AG04449 (cell line): ENCODE results near the gene ZNF100.
"Not testable (repeated sequence)": the region's sequence is repeated elsewhere in the genome, so short reads cannot be mapped to it uniquely, and the experiment has no call there.

ENCODE experiments used
- CTCF ChIA-PET: fragments of 350-600 bp; formaldehyde crosslinking; extraction: SDS; loops from one replicate; lab custom pipeline; 2021; ENCODE audit warnings: antibody characterized with exemption; lab: Yijun Ruan, JAX
- POLR2A ChIA-PET: fragments of 400-600, 350-600 bp; formaldehyde crosslinking; extraction: SDS; loops from one replicate; lab custom pipeline; 2020; ENCODE audit warnings: antibody characterized with exemption, inconsistent platforms; lab: Yijun Ruan, JAX
- DNase-seq: peaks from one replicate; pipeline ENCODE4 v3.0.0-alpha.2; 2010; ENCODE audit warnings: low read depth, low spot score
- H3K4me3 ChIP-seq: 2 replicates; pipeline ENCODE4 v1.5.1; 2011; ENCODE audit warnings: low read depth, mild to moderate bottlenecking, control low read depth, low read length
- CTCF ChIP-seq: IDR thresholded peaks from one replicate; pipeline ENCODE4 v1.5.1; 2011; ENCODE audit warnings: mild to moderate bottlenecking, moderate library complexity, low read length, control low read depth, inconsistent platforms; ENCODE audit not compliant: insufficient read depth; ENCODE audit errors: missing control alignments

The ZNF100 gene

GRCh38 chr19:21765151-21765550, 2.2 kb downstream of the ZNF100 start:
- no peak overlapping the region for H3K4me3 ChIP-seq
- POLR2A ChIA-PET: no interaction called here
- CTCF ChIA-PET: interaction anchor here (0.6 kb wide), 1 partner anchor 90 kb away, joined by 3 read pairs; no protein-coding TSS in a partner anchor
- TF ChIP-seq CTCF: no peak
- DNase-seq: no peak

- DNase-seq, CTCF ChIA-PET, H3K4me3 ChIP-seq, POLR2A ChIA-PET: not testable (repeated sequence)
Observed at GRCh38 chr19:21761547-21761946, 5.8 kb downstream of the ZNF100 start.

GRCh38 chr19:21758296-21758695, 9.1 kb downstream of the ZNF100 start:
- no peak for TF ChIP-seq CTCF
- POLR2A ChIA-PET: no interaction called here
- no peak for DNase-seq
- H3K4me3 ChIP-seq: no peak overlapping the region
- CTCF ChIA-PET: no interaction called here

GRCh38 chr19:21755555-21755954, 11.8 kb downstream of the ZNF100 start:
- POLR2A ChIA-PET, H3K4me3 ChIP-seq, DNase-seq, CTCF ChIA-PET: not testable (repeated sequence)

- no peak for TF ChIP-seq CTCF
- peak; percentile 12 for DNase-seq
- POLR2A ChIA-PET: no interaction called here
- H3K4me3 ChIP-seq: no peak overlapping the region
- CTCF ChIA-PET: no interaction called here
Observed at GRCh38 chr19:21751384-21751783, 16.0 kb downstream of the ZNF100 start.

- ChIA-PET CTCF (no interaction called here), POLR2A (no interaction called here)
- no peak overlapping the region for H3K4me3 ChIP-seq
- DNase-seq: no peak
- TF ChIP-seq CTCF: no peak
Observed at GRCh38 chr19:21750586-21751128, 16.7 kb downstream of the ZNF100 start.

GRCh38 chr19:21749090-21749489, 18.3 kb downstream of the ZNF100 start:
- CTCF ChIA-PET: no interaction called here
- DNase-seq: no peak
- POLR2A ChIA-PET: no interaction called here
- TF ChIP-seq CTCF: no peak
- no peak overlapping the region for H3K4me3 ChIP-seq

GRCh38 chr19:21748088-21748487, 19.3 kb downstream of the ZNF100 start:
- ChIA-PET CTCF (no interaction called here), POLR2A (no interaction called here)
- no peak overlapping the region for H3K4me3 ChIP-seq
- no peak for TF ChIP-seq CTCF
- DNase-seq: no peak
